Activated naive CD8-positive, alpha-beta T cell treated with anti-CD3 and anti-CD28 coated beads, Interleukin-2, amount 50 U/mL, for 16 hours (primary cell): Measurements from ENCODE around the gene DNM3.

Source experiments
- DNase-seq: peaks from one replicate; pipeline ENCODE4 v3.0.0-alpha.2; 2020; ENCODE audit warnings: low read depth, low spot score

Gene DNM3

GRCh38 chr1:172238158-172238557 lies 396.9 kb downstream of the DNM3 start:
- DNase-seq, result no peak

- no peak for DNase-seq
Measured at GRCh38 chr1:172238965-172239364, 397.7 kb downstream of the DNM3 start.

- no peak for DNase-seq
Measured at GRCh38 chr1:172239901-172240300, 398.6 kb downstream of the DNM3 start.

GRCh38 chr1:172241540-172241939 lies 400.2 kb downstream of the DNM3 start:
- DNase-seq, result no peak

GRCh38 chr1:172244865-172245264 lies 403.6 kb downstream of the DNM3 start:
- DNase-seq, result no peak

GRCh38 chr1:172245788-172246187 lies 404.5 kb downstream of the DNM3 start:
- no peak for DNase-seq

GRCh38 chr1:172246521-172247390 lies 405.5 kb downstream of the DNM3 start:
- DNase-seq, result no peak

- no peak for DNase-seq
Measured at GRCh38 chr1:172251486-172251885, 410.2 kb downstream of the DNM3 start.

GRCh38 chr1:172252321-172252720 lies 411.0 kb downstream of the DNM3 start:
- DNase-seq, result no peak

- no peak for DNase-seq
Measured at GRCh38 chr1:172252958-172253357, 411.7 kb downstream of the DNM3 start.

GRCh38 chr1:172254521-172255222 lies 413.4 kb downstream of the DNM3 start:
- no peak for DNase-seq

GRCh38 chr1:172255223-172255560 lies 413.9 kb downstream of the DNM3 start:
- no peak for DNase-seq

GRCh38 chr1:172265905-172266304 lies 424.6 kb downstream of the DNM3 start:
- DNase-seq, result no peak

- DNase-seq, result no peak
Measured at GRCh38 chr1:172266528-172267174, 425.4 kb downstream of the DNM3 start.

- DNase-seq, result no peak
Measured at GRCh38 chr1:172268237-172268636, 426.9 kb downstream of the DNM3 start.

GRCh38 chr1:172269084-172269483 lies 427.8 kb downstream of the DNM3 start:
- DNase-seq, result no peak

- no peak for DNase-seq
Measured at GRCh38 chr1:172269644-172270043, 428.3 kb downstream of the DNM3 start.

GRCh38 chr1:172270605-172271004 lies 429.3 kb downstream of the DNM3 start:
- DNase-seq, result no peak

- no peak for DNase-seq
Measured at GRCh38 chr1:172272087-172272486, 430.8 kb downstream of the DNM3 start.

- no peak for DNase-seq
Measured at GRCh38 chr1:172273647-172274396, 432.5 kb downstream of the DNM3 start.

- no peak for DNase-seq
Measured at GRCh38 chr1:172275478-172275877, 434.2 kb downstream of the DNM3 start.
